ENCODE measurements around the gene ZNF654. TPM values are rescaled to one million over a fixed set of nuclear protein-coding genes. Genes with fewer than 3 reads are reported as not detected.

ZNF654 gene
- polyA plus RNA-seq, 1 donor from 2014 or later = 20.4 TPM

DNA sequence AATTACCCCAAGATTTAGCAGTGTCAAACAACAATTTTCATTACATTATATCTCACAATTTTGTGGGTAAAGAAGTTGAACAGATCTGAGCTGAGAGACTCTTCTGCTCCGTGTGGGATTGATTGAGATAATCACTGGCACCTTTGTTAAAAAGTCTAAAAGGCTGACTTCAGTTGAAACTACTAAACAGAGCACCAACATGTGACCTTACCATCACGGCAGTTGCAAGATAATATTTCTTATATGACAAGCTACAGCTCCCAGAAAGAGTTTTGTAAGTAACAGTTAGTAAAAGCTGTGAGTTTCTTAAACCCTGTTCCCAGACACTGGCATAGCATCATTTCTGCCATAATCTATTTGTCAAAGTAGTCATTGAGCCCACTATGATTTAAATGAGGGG, 25.2 kb upstream of the ZNF654 start:
- Histone ChIP-seq H4K20me1 (ENCODE audit: insufficient read depth) (no peaks in the 10 kb centered on the region), H2AFZ (ENCODE audit: low read depth, low read length) (no peak overlapping the region), H3K36me3 (ENCODE audit: insufficient read depth, low read length) (no peaks in the 10 kb centered on the region), H3F3A (ENCODE audit: insufficient read depth, low read length, poor library complexity, severe bottlenecking) (no peaks in the 10 kb centered on the region), H3K4me3 (ENCODE audit: low read length) (no peak overlapping the region), H3K79me2 (replicated peaks; ENCODE audit: insufficient read depth, low read length) (no peaks in the 10 kb centered on the region), H3K9ac (ENCODE audit: low read length) (no peak overlapping the region), H3K27me3 (ENCODE audit: insufficient read depth, low read depth, low read length) (no peaks in the 10 kb centered on the region), H3K9me2 (ENCODE audit: insufficient read depth, low read length) (no peaks in the 10 kb centered on the region), H3K27ac (ENCODE audit: low read length) (no peak overlapping the region), H3K9me3 (ENCODE audit: low read length) (no peaks in the 10 kb centered on the region), H3K4me2 (ENCODE audit: low read length) (no peak overlapping the region)
- no peak for TF ChIP-seq RAD21 (conservative IDR thresholded peaks at IDR 0.05)
- no peak for TF ChIP-seq MXI1 (conservative IDR thresholded peaks at IDR 0.05; ENCODE audit: poor library complexity, severe bottlenecking)
- TF ChIP-seq POLR2AphosphoS5 (IDR thresholded peaks at IDR 0.05) = no peak
- no peak for TF ChIP-seq SMC3 (conservative IDR thresholded peaks at IDR 0.05; ENCODE audit: poor library complexity)
- no peak for TF ChIP-seq TAF1 (IDR thresholded peaks at IDR 0.05; ENCODE audit: low read depth)
- TF ChIP-seq, protein P1, sequence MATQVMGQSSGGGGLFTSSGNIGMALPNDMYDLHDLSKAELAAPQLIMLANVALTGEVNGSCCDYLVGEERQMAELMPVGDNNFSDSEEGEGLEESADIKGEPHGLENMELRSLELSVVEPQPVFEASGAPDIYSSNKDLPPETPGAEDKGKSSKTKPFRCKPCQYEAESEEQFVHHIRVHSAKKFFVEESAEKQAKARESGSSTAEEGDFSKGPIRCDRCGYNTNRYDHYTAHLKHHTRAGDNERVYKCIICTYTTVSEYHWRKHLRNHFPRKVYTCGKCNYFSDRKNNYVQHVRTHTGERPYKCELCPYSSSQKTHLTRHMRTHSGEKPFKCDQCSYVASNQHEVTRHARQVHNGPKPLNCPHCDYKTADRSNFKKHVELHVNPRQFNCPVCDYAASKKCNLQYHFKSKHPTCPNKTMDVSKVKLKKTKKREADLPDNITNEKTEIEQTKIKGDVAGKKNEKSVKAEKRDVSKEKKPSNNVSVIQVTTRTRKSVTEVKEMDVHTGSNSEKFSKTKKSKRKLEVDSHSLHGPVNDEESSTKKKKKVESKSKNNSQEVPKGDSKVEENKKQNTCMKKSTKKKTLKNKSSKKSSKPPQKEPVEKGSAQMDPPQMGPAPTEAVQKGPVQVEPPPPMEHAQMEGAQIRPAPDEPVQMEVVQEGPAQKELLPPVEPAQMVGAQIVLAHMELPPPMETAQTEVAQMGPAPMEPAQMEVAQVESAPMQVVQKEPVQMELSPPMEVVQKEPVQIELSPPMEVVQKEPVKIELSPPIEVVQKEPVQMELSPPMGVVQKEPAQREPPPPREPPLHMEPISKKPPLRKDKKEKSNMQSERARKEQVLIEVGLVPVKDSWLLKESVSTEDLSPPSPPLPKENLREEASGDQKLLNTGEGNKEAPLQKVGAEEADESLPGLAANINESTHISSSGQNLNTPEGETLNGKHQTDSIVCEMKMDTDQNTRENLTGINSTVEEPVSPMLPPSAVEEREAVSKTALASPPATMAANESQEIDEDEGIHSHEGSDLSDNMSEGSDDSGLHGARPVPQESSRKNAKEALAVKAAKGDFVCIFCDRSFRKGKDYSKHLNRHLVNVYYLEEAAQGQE (IDR thresholded peaks at IDR 0.05; ENCODE audit: borderline replicate concordance) = no peak
- no peak for TF ChIP-seq EZH2 (IDR thresholded peaks at IDR 0.05; ENCODE audit: borderline replicate concordance, insufficient read depth, low read length, poor library complexity, severe bottlenecking)
- TF ChIP-seq, protein P2, sequence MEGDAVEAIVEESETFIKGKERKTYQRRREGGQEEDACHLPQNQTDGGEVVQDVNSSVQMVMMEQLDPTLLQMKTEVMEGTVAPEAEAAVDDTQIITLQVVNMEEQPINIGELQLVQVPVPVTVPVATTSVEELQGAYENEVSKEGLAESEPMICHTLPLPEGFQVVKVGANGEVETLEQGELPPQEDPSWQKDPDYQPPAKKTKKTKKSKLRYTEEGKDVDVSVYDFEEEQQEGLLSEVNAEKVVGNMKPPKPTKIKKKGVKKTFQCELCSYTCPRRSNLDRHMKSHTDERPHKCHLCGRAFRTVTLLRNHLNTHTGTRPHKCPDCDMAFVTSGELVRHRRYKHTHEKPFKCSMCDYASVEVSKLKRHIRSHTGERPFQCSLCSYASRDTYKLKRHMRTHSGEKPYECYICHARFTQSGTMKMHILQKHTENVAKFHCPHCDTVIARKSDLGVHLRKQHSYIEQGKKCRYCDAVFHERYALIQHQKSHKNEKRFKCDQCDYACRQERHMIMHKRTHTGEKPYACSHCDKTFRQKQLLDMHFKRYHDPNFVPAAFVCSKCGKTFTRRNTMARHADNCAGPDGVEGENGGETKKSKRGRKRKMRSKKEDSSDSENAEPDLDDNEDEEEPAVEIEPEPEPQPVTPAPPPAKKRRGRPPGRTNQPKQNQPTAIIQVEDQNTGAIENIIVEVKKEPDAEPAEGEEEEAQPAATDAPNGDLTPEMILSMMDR (IDR thresholded peaks at IDR 0.05; ENCODE audit: poor library complexity, severe bottlenecking) = no peak
- TF ChIP-seq EP300 (conservative IDR thresholded peaks at IDR 0.05; ENCODE audit: poor library complexity, severe bottlenecking) = no peak

DNA sequence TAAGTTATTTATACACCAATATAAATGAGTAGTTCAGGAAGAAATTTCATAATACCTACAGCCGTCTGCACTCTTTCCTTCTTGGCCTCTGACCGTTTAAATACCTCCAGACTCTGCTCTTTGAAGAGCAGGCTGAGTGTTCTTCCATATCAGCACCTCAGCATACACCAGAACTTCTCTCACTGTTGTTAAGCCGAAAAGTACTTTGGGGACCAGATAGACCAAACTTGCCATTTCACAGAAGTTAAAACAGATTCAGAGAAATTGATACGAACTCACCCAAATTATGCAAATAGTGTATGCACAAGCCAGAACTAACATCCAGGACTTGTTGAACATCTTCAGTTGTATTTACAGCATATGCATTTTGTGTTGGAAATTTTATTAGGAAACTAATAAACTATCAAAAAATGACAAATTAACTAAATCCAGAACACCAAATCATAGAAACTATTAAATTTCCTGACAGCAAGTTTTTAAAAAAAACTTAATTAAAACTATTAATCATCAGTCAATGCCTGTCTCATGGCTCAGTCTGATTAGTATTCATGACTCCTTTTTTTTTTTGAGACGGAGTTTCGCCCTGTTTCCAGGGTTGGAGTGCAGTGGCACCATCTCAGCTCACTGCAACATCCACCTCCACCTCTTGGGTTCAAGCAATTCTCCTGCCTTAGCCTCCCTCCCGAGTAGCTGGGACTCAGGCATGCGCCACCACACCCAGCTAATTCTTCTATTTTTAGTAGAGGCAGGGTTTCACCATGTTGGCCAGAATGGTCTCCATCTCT, 24.4 kb upstream of the ZNF654 start:
- Histone ChIP-seq H3F3A (ENCODE audit: insufficient read depth, low read length, poor library complexity, severe bottlenecking) (no peaks in the 10 kb centered on the region), H3K9me3 (ENCODE audit: low read length) (no peaks in the 10 kb centered on the region), H3K4me3 (ENCODE audit: low read length) (no peak overlapping the region), H3K79me2 (replicated peaks; ENCODE audit: insufficient read depth, low read length) (no peaks in the 10 kb centered on the region), H3K9ac (ENCODE audit: low read length) (no peak overlapping the region), H3K4me2 (ENCODE audit: low read length) (no peak overlapping the region), H3K27me3 (ENCODE audit: insufficient read depth, low read depth, low read length) (no peaks in the 10 kb centered on the region), H2AFZ (ENCODE audit: low read depth, low read length) (no peak overlapping the region), H3K9me2 (ENCODE audit: insufficient read depth, low read length) (no peaks in the 10 kb centered on the region), H3K36me3 (ENCODE audit: insufficient read depth, low read length) (no peaks in the 10 kb centered on the region), H3K27ac (ENCODE audit: low read length) (no peak overlapping the region), H4K20me1 (ENCODE audit: insufficient read depth) (no peaks in the 10 kb centered on the region)
- TF ChIP-seq, protein P1 (IDR thresholded peaks at IDR 0.05; ENCODE audit: borderline replicate concordance) = no peak
- TF ChIP-seq SMC3 (conservative IDR thresholded peaks at IDR 0.05; ENCODE audit: poor library complexity) (no peak), RAD21 (conservative IDR thresholded peaks at IDR 0.05) (no peak), MXI1 (conservative IDR thresholded peaks at IDR 0.05; ENCODE audit: poor library complexity, severe bottlenecking) (no peak), EZH2 (IDR thresholded peaks at IDR 0.05; ENCODE audit: borderline replicate concordance, insufficient read depth, low read length, poor library complexity, severe bottlenecking) (no peak), POLR2AphosphoS5 (IDR thresholded peaks at IDR 0.05) (no peak), TAF1 (IDR thresholded peaks at IDR 0.05; ENCODE audit: low read depth) (no peak), EP300 (conservative IDR thresholded peaks at IDR 0.05; ENCODE audit: poor library complexity, severe bottlenecking) (no peak)
- TF ChIP-seq, protein P2 (IDR thresholded peaks at IDR 0.05; ENCODE audit: poor library complexity, severe bottlenecking) = no peak
